Sciatic nerve (tissue), 2 donors: Measurements from ENCODE around the gene LPP. TPM values are rescaled to one million over a fixed set of nuclear protein-coding genes. Genes with fewer than 3 reads are reported as not detected.

Experiments
- ATAC-seq: fragments of 200-7000 bp; cut with Tn5 transposase; one replicate; pipeline ENCODE4 v1.9.1; 2020; ENCODE audit warnings: mild to moderate bottlenecking, moderate library complexity
- DNase-seq: peaks from one replicate; pipeline ENCODE4 v3.0.0-alpha.2; 2020; ENCODE audit warnings: low spot score
- intact Hi-C: fragments of 100-400 bp; cut with DNase I; formaldehyde crosslinking; loops from one replicate; pipeline ENCODE4 v1.14.2; 2022
- total RNA-seq: library from RNA; stranded (reverse); fragmentation: NEBNext Ultra II Directional; extraction: Animal tissue kit (Norgen Biotek cat#: 25700); gene quantifications from one replicate; pipeline ENCODE4 v1.2.1, GENCODE V29; 2021
- donor health status: DM: no; HTN: no; CAD: no.
- donor health status: DM: no; HTN: no; CAD: no.

The LPP gene
- total RNA-seq, 1 donor from 2014 or later: 231 TPM

- intact Hi-C loops: no loop called here
These were observed 349.7 kb downstream of the LPP start for GRCh38 chr3:188503647-188504046.

GRCh38 chr3:188505151-188505550 lies 351.2 kb downstream of the LPP start:
- intact Hi-C loops: no loop called here
- ATAC-seq (no peak), DNase-seq (no peak)

More at GRCh38 chr3:188503647-188504046, 349.7 kb downstream of the LPP start:
- no peak for DNase-seq
- no peak for ATAC-seq

- ATAC-seq (no peak), DNase-seq (no peak)
- intact Hi-C loops: no loop called here
These were observed 352.0 kb downstream of the LPP start for GRCh38 chr3:188505911-188506310.

- intact Hi-C loops: no loop called here
- ATAC-seq (no peak), DNase-seq (no peak)
These were observed 352.5 kb downstream of the LPP start for GRCh38 chr3:188506446-188506845.

GRCh38 chr3:188507244-188507720 lies 353.3 kb downstream of the LPP start:
- intact Hi-C loops: no loop called here
- DNase-seq (no peak), ATAC-seq (peak; percentile 81)

- intact Hi-C loops: no loop called here
- no peak for DNase-seq
- no peak for ATAC-seq
These were observed 354.5 kb downstream of the LPP start for GRCh38 chr3:188508454-188508853.

- no peak for ATAC-seq
- no peak for DNase-seq
- intact Hi-C loops: no loop called here
These were observed 355.4 kb downstream of the LPP start for GRCh38 chr3:188509316-188509715.

GRCh38 chr3:188510366-188510765 lies 356.4 kb downstream of the LPP start:
- no peak for ATAC-seq
- intact Hi-C loops: no loop called here
- DNase-seq: no peak

- DNase-seq (no peak), ATAC-seq (no peak)
- intact Hi-C loops: no loop called here
These were observed 359.8 kb downstream of the LPP start for GRCh38 chr3:188513662-188514328.

GRCh38 chr3:188516515-188516914 lies 362.6 kb downstream of the LPP start:
- ATAC-seq (no peak), DNase-seq (no peak)
- intact Hi-C loops: no loop called here

- DNase-seq (no peak), ATAC-seq (no peak)
- intact Hi-C loops: no loop called here
These were observed 364.5 kb downstream of the LPP start for GRCh38 chr3:188518416-188518815.

GRCh38 chr3:188518835-188519452 lies 365.0 kb downstream of the LPP start:
- ATAC-seq (no peak), DNase-seq (no peak)
- intact Hi-C loops: no loop called here

GRCh38 chr3:188520466-188520865 lies 366.5 kb downstream of the LPP start:
- intact Hi-C loops: no loop called here
- ATAC-seq (peak; percentile 8), DNase-seq (no peak)

GRCh38 chr3:188522115-188522514 lies 368.2 kb downstream of the LPP start:
- ATAC-seq (no peak), DNase-seq (no peak)
- intact Hi-C loops: no loop called here

- intact Hi-C loops: no loop called here
- ATAC-seq (no peak), DNase-seq (no peak)
These were observed 369.3 kb downstream of the LPP start for GRCh38 chr3:188523291-188523690.

- ATAC-seq: peak; percentile 38
- intact Hi-C loops: no loop called here
These were observed 370.1 kb downstream of the LPP start for GRCh38 chr3:188524052-188524451.

GRCh38 chr3:188526057-188526456 lies 372.1 kb downstream of the LPP start:
- no peak for ATAC-seq
- no peak for DNase-seq
- intact Hi-C loops: no loop called here

More at GRCh38 chr3:188524052-188524451, 370.1 kb downstream of the LPP start:
- no peak for DNase-seq

- ATAC-seq (no peak), DNase-seq (no peak)
- intact Hi-C loops: no loop called here
These were observed 373.4 kb downstream of the LPP start for GRCh38 chr3:188527389-188527788.

- ATAC-seq: no peak
- intact Hi-C loops: no loop called here
- no peak for DNase-seq
These were observed 374.4 kb downstream of the LPP start for GRCh38 chr3:188528396-188528795.

GRCh38 chr3:188529228-188529627 lies 375.3 kb downstream of the LPP start:
- ATAC-seq (no peak), DNase-seq (no peak)
- intact Hi-C loops: no loop called here

GRCh38 chr3:188530226-188530625 lies 376.3 kb downstream of the LPP start:
- intact Hi-C loops: no loop called here
- DNase-seq (no peak), ATAC-seq (no peak)
